Natural killer cell (primary cell): ENCODE measurements around the gene STX8. TPM values are rescaled to one million over a fixed set of nuclear protein-coding genes. Genes with fewer than 3 reads are reported as not detected.

Source experiments
- ATAC-seq, 3 donors: fragments of 150-1000 bp in 2 of 3; fragments of 200-7000 bp in 1 of 3; cut with Tn5 transposase; 1 replicate in 1 of 3; 2 replicates in 2 of 3; pipeline ENCODE4 v1.10.0; 2021; ENCODE audit warnings: mild to moderate bottlenecking in 2 of 3, moderate library complexity in 2 of 3
- DNase-seq, 2 donors: peaks; one replicate each; pipeline versions ENCODE4 v3.0.0 to v3.0.0-alpha.2; 2013 to 2021; ENCODE audit warnings: mixed read lengths in 1 of 2
- H3K27ac ChIP-seq: one replicate; pipeline ENCODE4 v1.5.1; 2013; ENCODE audit warnings: mild to moderate bottlenecking, low read length
- H3K27me3 ChIP-seq: one replicate; pipeline ENCODE4 v1.6.1; 2013; ENCODE audit warnings: low read length; ENCODE audit not compliant: control insufficient read depth, insufficient read depth
- H3K36me3 ChIP-seq: one replicate; pipeline ENCODE4 v1.6.1; 2013; ENCODE audit warnings: low read length; ENCODE audit not compliant: control insufficient read depth, insufficient read depth
- H3K4me1 ChIP-seq: one replicate; pipeline ENCODE4 v1.6.1; 2013; ENCODE audit warnings: low read length; ENCODE audit not compliant: control insufficient read depth, insufficient read depth
- H3K4me3 ChIP-seq: one replicate; pipeline ENCODE4 v1.5.1; 2013; ENCODE audit warnings: low read length
- H3K9me3 ChIP-seq: one replicate; pipeline ENCODE4 v1.6.1; 2013; ENCODE audit warnings: low read length; ENCODE audit not compliant: control insufficient read depth, insufficient read depth
- H3K27ac Mint-ChIP-seq, 2 donors: one replicate each; pipeline ENCODE4 v1.8.0; 2022; ENCODE audit warnings: mild to moderate bottlenecking in 2 of 2, mixed read lengths in 2 of 2, moderate library complexity in 1 of 2
- H3K27me3 Mint-ChIP-seq, 2 donors: one replicate each; pipeline ENCODE4 v1.8.0; 2022; ENCODE audit warnings: low read depth in 2 of 2, mixed read lengths in 2 of 2
- H3K36me3 Mint-ChIP-seq: one replicate; pipeline ENCODE4 v1.8.0; 2022; ENCODE audit warnings: mixed read lengths
- H3K4me1 Mint-ChIP-seq, 2 donors: one replicate each; pipeline ENCODE4 v1.8.0; 2022; ENCODE audit warnings: mixed read lengths in 2 of 2
- H3K4me3 Mint-ChIP-seq: one replicate; pipeline ENCODE4 v1.8.0; 2022; ENCODE audit warnings: mild to moderate bottlenecking, moderate library complexity, mixed read lengths
- H3K9me3 Mint-ChIP-seq, 2 donors: one replicate each; pipeline ENCODE4 v1.8.0; 2022; ENCODE audit warnings: mixed read lengths in 2 of 2
- WGBS: methylation state at CpG from one replicate; pipeline ENCODE4 v1.1.7; 2013; ENCODE audit warnings: missing lambda C conversion rate; ENCODE audit not compliant: insufficient coverage; 5-methylcytosine and 5-hydroxymethylcytosine counted together
- intact Hi-C: fragments of 100-400 bp; cut with micrococcal nuclease; formaldehyde crosslinking; loops from one replicate; pipeline ENCODE4 v1.14.2; 2022
- total RNA-seq, 4 donors: library from RNA; stranded (reverse); fragments of 120-200 nt in 1 of 4; gene quantifications; one replicate each; pipeline versions ENCODE4 v1.2.3 to v1.2.4, GENCODE V29; 2013 to 2022
- TF ChIP-seq, protein P1 (sequence below): fragments of 200-600 bp; IDR thresholded peaks from one replicate; pipeline ENCODE4 v1.8.0; 2022; ENCODE audit warnings: antibody characterized with exemption

The STX8 gene
- total RNA-seq, 3 donors from 2014 or later (not counting 1 experiment from before 2014, with no cell fraction given), result 96.3 to 141 (median 120) TPM

DNA sequence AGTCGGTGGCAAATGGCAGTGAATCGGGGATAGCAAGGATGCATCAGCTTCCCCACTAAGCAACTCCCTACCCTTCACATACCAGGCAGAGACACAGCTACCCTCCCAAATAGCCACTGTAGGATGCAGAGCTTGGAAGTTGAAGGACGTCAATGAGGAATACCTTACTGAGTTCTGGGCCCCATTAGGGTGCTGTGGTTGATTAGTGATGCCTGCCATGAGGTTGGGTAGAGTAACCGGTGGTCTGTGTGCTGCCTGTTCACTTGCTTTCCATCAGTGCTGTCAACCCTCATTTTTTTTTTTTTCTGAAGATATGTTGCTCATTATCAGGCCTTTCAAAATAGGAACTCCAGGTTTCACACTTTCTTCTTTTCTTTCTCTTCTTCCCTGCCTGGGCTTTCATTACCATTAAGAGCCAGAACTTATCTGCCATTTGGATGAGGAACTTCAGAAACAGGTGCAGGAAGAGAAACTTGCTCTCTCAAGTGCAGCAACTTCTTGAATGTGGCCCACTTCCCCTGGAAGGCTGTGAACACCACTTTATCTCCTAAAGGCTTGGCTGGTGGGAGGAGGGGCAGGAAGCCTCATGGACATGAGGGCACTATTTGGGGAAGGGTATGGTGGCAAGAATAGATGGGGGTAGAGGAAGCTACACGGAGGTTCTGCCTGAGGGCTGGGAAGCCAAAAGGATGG, 370.8 kb downstream of the STX8 start:
- H3K27me3 Mint-ChIP-seq, result peaks cover 10 to 12% of the 10 kb centered on the region in 2 donors
- TF ChIP-seq, protein P1, sequence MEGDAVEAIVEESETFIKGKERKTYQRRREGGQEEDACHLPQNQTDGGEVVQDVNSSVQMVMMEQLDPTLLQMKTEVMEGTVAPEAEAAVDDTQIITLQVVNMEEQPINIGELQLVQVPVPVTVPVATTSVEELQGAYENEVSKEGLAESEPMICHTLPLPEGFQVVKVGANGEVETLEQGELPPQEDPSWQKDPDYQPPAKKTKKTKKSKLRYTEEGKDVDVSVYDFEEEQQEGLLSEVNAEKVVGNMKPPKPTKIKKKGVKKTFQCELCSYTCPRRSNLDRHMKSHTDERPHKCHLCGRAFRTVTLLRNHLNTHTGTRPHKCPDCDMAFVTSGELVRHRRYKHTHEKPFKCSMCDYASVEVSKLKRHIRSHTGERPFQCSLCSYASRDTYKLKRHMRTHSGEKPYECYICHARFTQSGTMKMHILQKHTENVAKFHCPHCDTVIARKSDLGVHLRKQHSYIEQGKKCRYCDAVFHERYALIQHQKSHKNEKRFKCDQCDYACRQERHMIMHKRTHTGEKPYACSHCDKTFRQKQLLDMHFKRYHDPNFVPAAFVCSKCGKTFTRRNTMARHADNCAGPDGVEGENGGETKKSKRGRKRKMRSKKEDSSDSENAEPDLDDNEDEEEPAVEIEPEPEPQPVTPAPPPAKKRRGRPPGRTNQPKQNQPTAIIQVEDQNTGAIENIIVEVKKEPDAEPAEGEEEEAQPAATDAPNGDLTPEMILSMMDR, result no peak
- no peak for ATAC-seq
- Histone ChIP-seq H3K36me3 (no peaks in the 10 kb centered on the region), H3K9me3 (no peaks in the 10 kb centered on the region), H3K27me3 (no peaks in the 10 kb centered on the region), H3K27ac (no peak overlapping the region), H3K4me1 (peaks cover 7% of the 10 kb centered on the region), H3K4me3 (no peak overlapping the region)
- H3K9me3 Mint-ChIP-seq, result no peaks in the 10 kb centered on the region
- H3K36me3 Mint-ChIP-seq, result no peaks in the 10 kb centered on the region
- WGBS, result 58% methylated on average over 5 of the region's 5 CpGs
- no peak overlapping the region for H3K4me3 Mint-ChIP-seq
- intact Hi-C loops, result no loop called here
- DNase-seq, result no peak
- H3K4me1 Mint-ChIP-seq, result no peaks in the 10 kb centered on the region
- H3K27ac Mint-ChIP-seq, result no peak overlapping the region

GRCh38 chr17:9203771-9204425, 371.7 kb downstream of the STX8 start:
- WGBS, result 76% methylated on average over 3 of the region's 3 CpGs
- intact Hi-C loops, result no loop called here

GRCh38 chr17:9202532-9202931, 373.1 kb downstream of the STX8 start:
- Mint-ChIP-seq H3K4me1 (no peaks in the 10 kb centered on the region), H3K4me3 (no peak overlapping the region), H3K36me3 (no peaks in the 10 kb centered on the region), H3K27ac (no peak overlapping the region), H3K9me3 (no peaks in the 10 kb centered on the region), H3K27me3 (peaks cover 10 to 16% of the 10 kb centered on the region in 2 donors)
- no peaks in the 10 kb centered on the region for H3K36me3 ChIP-seq
- no peaks in the 10 kb centered on the region for H3K9me3 ChIP-seq
- H3K27me3 ChIP-seq, result no peaks in the 10 kb centered on the region
- ATAC-seq, result no peak
- intact Hi-C loops, result no loop called here
- H3K4me3 ChIP-seq, result no peak overlapping the region
- peaks cover 7% of the 10 kb centered on the region for H3K4me1 ChIP-seq
- no peak overlapping the region for H3K27ac ChIP-seq
- TF ChIP-seq, protein P1, result no peak
- 86% methylated on average over 2 of the region's 5 CpGs for WGBS
- DNase-seq, result no peak

More at GRCh38 chr17:9203771-9204425, 371.7 kb downstream of the STX8 start:
- no peaks in the 10 kb centered on the region for H3K4me1 Mint-ChIP-seq
- no peak for ATAC-seq
- Histone ChIP-seq H3K27me3 (no peaks in the 10 kb centered on the region), H3K4me1 (peaks cover 7% of the 10 kb centered on the region), H3K9me3 (no peaks in the 10 kb centered on the region), H3K4me3 (no peak overlapping the region), H3K27ac (no peak overlapping the region), H3K36me3 (no peaks in the 10 kb centered on the region)
- no peaks in the 10 kb centered on the region for H3K36me3 Mint-ChIP-seq
- H3K27me3 Mint-ChIP-seq, result peaks cover 10 to 12% of the 10 kb centered on the region in 2 donors
- DNase-seq, result no peak
- TF ChIP-seq, protein P1, result no peak
- no peak overlapping the region for H3K27ac Mint-ChIP-seq
- H3K4me3 Mint-ChIP-seq, result no peak overlapping the region
- no peaks in the 10 kb centered on the region for H3K9me3 Mint-ChIP-seq
